ENCODE measurements around the gene SPTSSA. TPM values are rescaled to one million over a fixed set of nuclear protein-coding genes. Genes with fewer than 3 reads are reported as not detected.

SPTSSA gene
- polyA plus RNA-seq, 1 experiment: 32.5 TPM

GRCh38 chr14:34420547-34421150, 41.4 kb downstream of the SPTSSA start:
- H3K4me3 ChIP-seq (ENCODE audit: low read depth, low read length): no peak overlapping the region
- no peak overlapping the region for H3K27ac ChIP-seq (ENCODE audit: low read depth, low read length)
- ChIA-PET CTCF (no interaction called here), POLR2A (no interaction called here)
- peaks cover 2% of the 10 kb centered on the region for H3K27me3 ChIP-seq (ENCODE audit: control insufficient read depth, insufficient read depth, low read length)
- TF ChIP-seq CTCF (IDR thresholded peaks at IDR 0.05; ENCODE audit: low read depth, low read length): no peak
- H3K9me3 ChIP-seq (ENCODE audit: control insufficient read depth, insufficient read depth, low read length): peaks cover 5% of the 10 kb centered on the region; the same call in 1 of the 2 replicates
- no peak for DNase-seq (ENCODE audit: low read depth, low spot score)

GRCh38 chr14:34409721-34410120, 52.3 kb downstream of the SPTSSA start:
- POLR2A ChIA-PET: no interaction called here
- peaks cover 18% of the 10 kb centered on the region for H3K9me3 ChIP-seq (ENCODE audit: control insufficient read depth, insufficient read depth, low read length)
- no peak for DNase-seq (ENCODE audit: low read depth, low spot score)
- peaks cover under 1% of the 10 kb centered on the region for H3K27me3 ChIP-seq (ENCODE audit: control insufficient read depth, insufficient read depth, low read length)
- TF ChIP-seq CTCF (IDR thresholded peaks at IDR 0.05; ENCODE audit: low read depth, low read length): no peak
- H3K4me3 ChIP-seq (ENCODE audit: low read depth, low read length): no peak overlapping the region
- CTCF ChIA-PET: no interaction called here
- H3K27ac ChIP-seq (ENCODE audit: low read depth, low read length): no peak overlapping the region

- no peak overlapping the region for H3K27ac ChIP-seq (ENCODE audit: low read depth, low read length)
These were observed 54.1 kb downstream of the SPTSSA start for GRCh38 chr14:34407951-34408350.

GRCh38 chr14:34404416-34404815, 57.6 kb downstream of the SPTSSA start:
- Histone ChIP-seq H3K27ac (ENCODE audit: low read depth, low read length) (no peak overlapping the region), H3K27me3 (ENCODE audit: control insufficient read depth, insufficient read depth, low read length) (peaks cover 2% of the 10 kb centered on the region), H3K9me3 (ENCODE audit: control insufficient read depth, insufficient read depth, low read length) (no peaks in the 10 kb centered on the region), H3K4me3 (ENCODE audit: low read depth, low read length) (no peak overlapping the region)
- no peak for DNase-seq (ENCODE audit: low read depth, low spot score)
- ChIA-PET CTCF (no interaction called here), POLR2A (no interaction called here)
- no peak for TF ChIP-seq CTCF (IDR thresholded peaks at IDR 0.05; ENCODE audit: low read depth, low read length)

More at GRCh38 chr14:34407951-34408350, 54.1 kb downstream of the SPTSSA start:
- ChIA-PET CTCF (no interaction called here), POLR2A (no interaction called here)
- Histone ChIP-seq H3K4me3 (ENCODE audit: low read depth, low read length) (no peak overlapping the region), H3K27me3 (ENCODE audit: control insufficient read depth, insufficient read depth, low read length) (peaks cover 2% of the 10 kb centered on the region), H3K9me3 (ENCODE audit: control insufficient read depth, insufficient read depth, low read length) (peaks cover 15% of the 10 kb centered on the region)
- DNase-seq (ENCODE audit: low read depth, low spot score): no peak
- TF ChIP-seq CTCF (IDR thresholded peaks at IDR 0.05; ENCODE audit: low read depth, low read length): no peak

- ChIA-PET CTCF (no interaction called here), POLR2A (no interaction called here)
- H3K4me3 ChIP-seq (ENCODE audit: low read depth, low read length): no peak overlapping the region
- no peak for DNase-seq (ENCODE audit: low read depth, low spot score)
- no peaks in the 10 kb centered on the region for H3K9me3 ChIP-seq (ENCODE audit: control insufficient read depth, insufficient read depth, low read length)
- H3K27me3 ChIP-seq (ENCODE audit: control insufficient read depth, insufficient read depth, low read length): peaks cover 2% of the 10 kb centered on the region
- TF ChIP-seq CTCF (IDR thresholded peaks at IDR 0.05; ENCODE audit: low read depth, low read length): no peak
- H3K27ac ChIP-seq (ENCODE audit: low read depth, low read length): no peak overlapping the region
These were observed 58.4 kb downstream of the SPTSSA start for GRCh38 chr14:34403646-34404045.
